A549 (cell line): ENCODE data around the gene LMNA.

Experiments
- CEBPB ChIP-seq, 2 experiments: fragments of >200 bp in 1 of 2; sonication (Bioruptor Twin) in 1 of 2; formaldehyde crosslinking in 1 of 2; IDR thresholded peaks; 2 replicates each; pipeline ENCODE4 v1.6.1; 2012 to 2016
- EP300 ChIP-seq, 2 experiments: fragments of >200 bp; sonication (Bioruptor Twin); formaldehyde crosslinking; IDR thresholded peaks; 2 replicates in 1 of 2; 3 replicates in 1 of 2; pipeline ENCODE4 v1.6.1; 2016 to 2017
- MAFK ChIP-seq: fragments of 450-650 bp; IDR thresholded peaks from 2 replicates; pipeline ENCODE4 v1.6.1; 2014; ENCODE audit not compliant: partially characterized antibody
- MAX ChIP-seq: IDR thresholded peaks from 2 replicates; pipeline ENCODE4 v1.6.1; 2012
- POLR2A ChIP-seq: IDR thresholded peaks from 2 replicates; pipeline ENCODE4 v1.6.1; 2012; ENCODE audit warnings: mild to moderate bottlenecking, low read length
- REST ChIP-seq: fragments of 200-600 bp; sonication (generic); IDR thresholded peaks from 2 replicates; pipeline ENCODE4 v1.6.1; 2016; ENCODE audit warnings: antibody characterized with exemption, mild to moderate bottlenecking, moderate library complexity
- RFX5 ChIP-seq: fragments of 450-650 bp; IDR thresholded peaks from 2 replicates; pipeline ENCODE4 v1.7.1; 2014; ENCODE audit warnings: antibody characterized with exemption, mild to moderate bottlenecking, moderate library complexity
- TP53 ChIP-seq: fragments of 250-450 bp; sonication (Bioruptor Pico); IDR thresholded peaks from 2 replicates; pipeline ENCODE4 v1.5.0; 2021; ENCODE audit warnings: mild to moderate bottlenecking, moderate library complexity
- TF ChIP-seq, protein P1 (sequence below): fragments of >200 bp; sonication (Bioruptor Twin); formaldehyde crosslinking; IDR thresholded peaks from 3 replicates; pipeline ENCODE4 v1.5.1; 2016
- TF ChIP-seq, protein P2 (sequence below): fragments of >200 bp; sonication (Bioruptor Twin); formaldehyde crosslinking; IDR thresholded peaks from 2 replicates; pipeline ENCODE4 v1.6.1; 2016

DNA sequence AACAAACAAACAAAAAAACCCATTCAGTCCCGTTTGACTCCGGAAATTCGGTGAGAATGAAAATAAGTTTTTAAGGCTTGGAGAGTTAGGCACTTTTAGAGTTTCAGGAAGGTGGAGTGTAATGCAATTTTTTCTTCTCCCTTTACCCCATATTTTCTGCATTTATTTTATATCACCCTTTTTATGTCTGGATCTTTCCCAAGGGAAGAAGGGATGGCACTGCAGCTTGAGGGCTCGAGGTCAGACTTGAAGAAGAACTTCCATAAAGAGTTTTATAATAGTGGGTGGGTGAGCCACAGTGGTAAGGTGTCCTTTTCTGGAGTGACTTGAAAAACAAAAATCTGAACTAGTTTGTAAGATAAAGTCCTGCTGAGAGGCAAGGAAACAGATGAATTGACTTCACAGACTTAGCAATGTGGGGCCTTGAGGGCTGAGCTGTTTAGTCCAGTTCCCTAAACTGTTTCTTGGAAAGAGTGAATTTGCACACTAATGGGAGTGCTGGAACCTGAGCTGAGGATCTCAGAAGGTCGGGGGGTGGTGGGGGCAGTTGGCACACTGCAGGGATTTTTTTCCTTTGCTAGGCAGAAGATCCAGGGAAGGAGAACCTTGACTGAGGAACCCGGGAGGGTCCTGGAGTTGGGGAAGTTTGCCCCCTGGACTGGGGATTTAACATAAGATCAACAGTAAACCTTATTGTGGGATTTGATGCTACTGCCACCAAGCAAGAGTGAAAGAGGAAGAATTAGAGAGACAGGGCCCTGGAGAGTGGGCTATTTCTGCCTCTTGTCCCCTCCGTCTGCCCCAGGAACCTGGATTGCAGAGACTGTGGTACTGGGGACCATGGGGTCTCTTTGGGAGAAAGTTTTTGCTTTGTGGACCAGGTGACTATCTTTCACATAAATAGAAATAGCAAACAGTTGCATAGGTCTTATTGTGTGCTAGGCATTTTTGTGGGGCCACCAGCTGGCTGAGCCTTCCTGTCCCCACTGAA, 30.4 kb upstream of the LMNA start:
- TF ChIP-seq, protein P1, sequence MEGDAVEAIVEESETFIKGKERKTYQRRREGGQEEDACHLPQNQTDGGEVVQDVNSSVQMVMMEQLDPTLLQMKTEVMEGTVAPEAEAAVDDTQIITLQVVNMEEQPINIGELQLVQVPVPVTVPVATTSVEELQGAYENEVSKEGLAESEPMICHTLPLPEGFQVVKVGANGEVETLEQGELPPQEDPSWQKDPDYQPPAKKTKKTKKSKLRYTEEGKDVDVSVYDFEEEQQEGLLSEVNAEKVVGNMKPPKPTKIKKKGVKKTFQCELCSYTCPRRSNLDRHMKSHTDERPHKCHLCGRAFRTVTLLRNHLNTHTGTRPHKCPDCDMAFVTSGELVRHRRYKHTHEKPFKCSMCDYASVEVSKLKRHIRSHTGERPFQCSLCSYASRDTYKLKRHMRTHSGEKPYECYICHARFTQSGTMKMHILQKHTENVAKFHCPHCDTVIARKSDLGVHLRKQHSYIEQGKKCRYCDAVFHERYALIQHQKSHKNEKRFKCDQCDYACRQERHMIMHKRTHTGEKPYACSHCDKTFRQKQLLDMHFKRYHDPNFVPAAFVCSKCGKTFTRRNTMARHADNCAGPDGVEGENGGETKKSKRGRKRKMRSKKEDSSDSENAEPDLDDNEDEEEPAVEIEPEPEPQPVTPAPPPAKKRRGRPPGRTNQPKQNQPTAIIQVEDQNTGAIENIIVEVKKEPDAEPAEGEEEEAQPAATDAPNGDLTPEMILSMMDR, result no peak
- no peak for TF ChIP-seq POLR2A
- no peak for TF ChIP-seq CEBPB (IDR thresholded peaks at IDR 0.05)
- no peak for TF ChIP-seq MAFK
- no peak for TF ChIP-seq EP300 (IDR thresholded peaks at IDR 0.05)
- no peak for TF ChIP-seq RFX5
- no peak for TF ChIP-seq REST
- TF ChIP-seq, protein P2, sequence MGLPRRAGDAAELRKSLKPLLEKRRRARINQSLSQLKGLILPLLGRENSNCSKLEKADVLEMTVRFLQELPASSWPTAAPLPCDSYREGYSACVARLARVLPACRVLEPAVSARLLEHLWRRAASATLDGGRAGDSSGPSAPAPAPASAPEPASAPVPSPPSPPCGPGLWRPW, result no peak
- TF ChIP-seq TP53 (CRISPR knock-in tag), result no peak
- TF ChIP-seq MAX, result no peak
